NCI-H82 treated with DMSO at 0.1 percent for 48 hours (cell line): Measurements from ENCODE around the gene ALOX15B.
A peak's percentile ranks its signal among the peaks of the same experiment; 100 is the strongest.

Experiments
- DNase-seq: peaks from one replicate; lab custom pipeline; 2025; ENCODE audit not compliant: unreplicated experiment; lab: John Stamatoyannopoulos, UW

Gene ALOX15B

DNA sequence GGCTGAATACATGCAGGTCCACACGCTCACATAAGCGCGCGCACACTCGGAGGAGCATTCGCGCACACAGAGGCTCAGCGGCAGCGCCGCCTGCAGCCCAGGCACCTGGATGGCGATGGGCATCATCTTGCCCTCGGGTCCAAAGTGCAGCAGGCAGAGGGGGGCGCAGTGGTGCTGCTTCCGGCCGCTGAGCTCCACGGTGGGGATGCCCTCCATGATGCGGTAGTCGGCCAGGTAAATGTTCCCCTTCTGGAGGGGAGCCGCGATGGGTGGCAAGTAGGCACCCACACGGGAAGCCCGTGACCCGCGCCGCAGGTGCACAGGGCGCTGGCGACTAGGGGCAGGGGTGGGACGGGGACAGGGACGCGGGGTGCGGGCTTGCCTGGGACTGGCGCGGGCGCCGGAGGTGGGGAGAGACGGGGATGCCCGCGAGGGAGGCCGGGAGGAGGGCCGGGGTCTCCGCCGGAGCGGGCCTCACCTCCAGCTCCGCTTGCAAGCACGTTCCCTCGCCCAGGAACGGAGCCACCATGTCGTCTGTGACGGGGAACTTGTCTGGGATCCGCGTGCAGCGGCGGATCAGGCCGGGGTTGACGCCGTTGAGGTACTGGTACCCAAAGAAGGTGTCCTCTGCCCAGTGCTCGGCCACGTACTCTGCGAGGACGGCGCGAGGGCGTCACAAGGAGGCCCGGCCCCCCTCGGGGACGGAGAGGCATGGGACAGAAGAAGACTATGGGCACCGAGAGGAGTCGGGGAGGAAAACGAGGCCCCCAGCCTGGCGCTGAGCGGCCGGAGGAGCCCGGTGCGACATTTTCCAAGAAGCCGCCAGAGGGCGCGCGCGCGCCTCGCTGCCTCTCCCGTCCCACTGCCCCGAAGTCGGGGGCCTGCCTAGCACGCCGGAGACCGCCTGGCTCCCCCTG lies 40.7 kb downstream of the ALOX15B start:
- peak; percentile 74 for DNase-seq

- no peak for DNase-seq
Measured at GRCh38 chr17:8080208-8080798, 41.4 kb downstream of the ALOX15B start.

- DNase-seq = no peak
Measured at GRCh38 chr17:8080799-8081219, 42.0 kb downstream of the ALOX15B start.

- no peak for DNase-seq
Measured at GRCh38 chr17:8081876-8082275, 43.0 kb downstream of the ALOX15B start.

DNA sequence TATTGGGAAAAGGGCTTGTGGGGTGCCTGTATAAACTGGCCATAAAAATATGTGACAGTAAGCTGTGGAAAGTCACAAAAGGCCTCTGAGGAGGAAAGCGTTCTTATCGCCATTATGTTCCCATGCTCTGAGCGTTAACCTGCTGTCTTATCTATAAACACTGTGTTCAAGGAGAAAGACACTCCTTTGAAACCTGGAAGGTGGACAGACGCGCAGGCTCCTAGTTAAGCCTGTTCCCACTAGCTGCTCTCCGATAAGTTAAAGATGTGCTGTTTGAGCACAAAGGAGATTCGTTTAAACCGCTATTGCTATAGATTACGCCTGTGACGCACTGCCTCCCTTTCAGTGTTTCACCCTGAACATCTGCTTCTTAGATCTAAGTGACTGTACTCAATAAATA lies 43.4 kb downstream of the ALOX15B start:
- DNase-seq = no peak

DNA sequence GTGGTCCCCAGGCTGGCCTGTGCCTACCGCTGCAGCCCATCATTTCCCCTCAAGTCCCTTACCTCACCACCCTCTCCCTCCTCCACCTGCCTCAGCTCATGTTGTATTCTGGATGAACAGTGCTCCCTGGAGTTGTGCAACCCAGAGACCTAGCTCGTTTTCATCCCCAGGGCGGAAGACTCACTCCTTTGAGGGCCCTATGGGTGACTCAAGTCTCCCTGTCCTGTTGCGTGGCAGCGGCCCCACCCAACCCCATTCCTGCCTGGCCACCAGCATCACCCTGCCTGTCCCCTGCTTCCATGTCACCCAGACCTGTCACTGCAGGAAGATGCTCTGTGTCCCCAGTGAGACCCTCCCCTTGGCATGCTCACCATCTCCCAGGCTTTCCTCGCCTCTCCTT lies 45.4 kb downstream of the ALOX15B start:
- DNase-seq = no peak

DNA sequence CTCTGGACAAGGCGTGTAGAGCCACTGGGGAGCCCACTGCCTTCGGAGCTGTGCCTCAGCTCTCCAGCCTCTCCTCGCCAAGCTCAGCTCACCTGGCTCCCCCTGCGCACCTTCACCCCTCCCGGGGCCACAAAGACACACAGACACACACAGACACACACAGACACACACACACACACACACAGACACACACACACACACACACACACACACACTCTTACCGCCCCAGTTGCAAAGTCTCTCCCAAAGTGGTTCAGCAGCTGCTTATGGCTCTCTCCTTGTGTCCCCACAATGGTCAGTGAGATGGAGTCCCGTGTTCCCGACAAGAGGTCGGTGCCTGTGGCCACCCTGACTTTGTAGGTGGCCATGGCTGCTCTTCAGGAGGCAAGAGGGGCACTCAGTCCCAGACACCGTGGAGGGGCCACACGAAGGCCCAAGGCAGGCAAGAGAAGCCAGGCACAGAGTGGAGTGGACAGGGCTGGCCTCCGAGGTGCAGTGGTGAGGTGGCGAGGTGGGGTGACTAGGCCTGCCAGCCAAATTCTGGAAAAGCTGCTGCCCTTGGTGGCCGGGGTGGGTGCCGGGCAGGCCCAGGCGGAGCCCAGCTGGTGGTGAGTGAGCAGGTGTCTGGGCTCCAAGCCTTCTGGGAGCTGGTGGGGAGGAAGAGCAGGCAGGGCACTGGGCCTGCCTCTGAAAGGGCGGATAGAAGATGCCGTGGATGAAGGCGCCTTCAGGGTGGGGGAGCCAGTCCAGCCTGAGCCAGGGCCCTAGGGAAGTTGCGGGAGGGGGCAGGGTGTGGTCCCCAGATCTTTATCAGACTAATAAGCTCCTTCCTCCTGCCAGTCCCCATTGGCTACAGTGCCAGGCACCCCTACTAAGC lies 48.5 kb downstream of the ALOX15B start, which contains the start of gene ALOX12B:
Gene ALOX12B (minus strand): TSS at position 642 of the 877 bp plus-strand sequence. CDS start 274 bp downstream, at position 368.
- DNase-seq = no peak

DNA sequence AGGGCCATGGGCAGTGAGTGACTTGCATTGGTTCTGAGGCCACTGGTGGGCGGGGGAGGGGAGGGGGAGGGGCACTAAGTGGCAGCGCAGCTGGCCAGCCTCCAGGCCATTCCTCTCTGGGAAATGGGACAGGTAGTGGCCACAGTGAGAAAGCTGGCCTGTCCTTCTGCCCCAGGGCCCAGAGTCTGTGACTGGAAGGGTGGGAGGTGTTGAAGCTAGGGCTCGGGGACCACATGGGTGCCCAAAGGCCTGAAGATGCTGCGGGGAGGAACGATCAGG lies 49.0 kb downstream of the ALOX15B start:
- DNase-seq = no peak

DNA sequence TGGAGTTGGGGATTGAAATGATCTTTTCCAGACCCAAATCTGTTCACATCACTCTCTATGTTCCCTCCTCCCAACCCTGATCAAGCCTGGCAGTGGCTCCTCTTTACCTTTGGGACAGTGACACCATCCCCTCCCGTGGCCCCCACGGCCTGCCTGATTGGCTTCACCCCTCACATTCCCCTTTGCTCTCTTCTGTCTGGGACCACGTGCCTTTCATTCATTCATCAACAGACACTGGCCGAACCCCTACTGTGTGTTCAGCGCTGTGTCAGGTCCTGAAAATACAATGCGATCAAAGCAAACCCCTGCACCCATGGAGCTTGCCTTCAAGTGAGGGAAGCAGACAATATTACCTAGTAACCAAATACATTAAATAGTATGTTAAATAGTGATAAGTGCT lies 50.9 kb downstream of the ALOX15B start:
- no peak for DNase-seq

- DNase-seq = no peak
Measured at GRCh38 chr17:8091033-8091687, 52.3 kb downstream of the ALOX15B start.

DNA sequence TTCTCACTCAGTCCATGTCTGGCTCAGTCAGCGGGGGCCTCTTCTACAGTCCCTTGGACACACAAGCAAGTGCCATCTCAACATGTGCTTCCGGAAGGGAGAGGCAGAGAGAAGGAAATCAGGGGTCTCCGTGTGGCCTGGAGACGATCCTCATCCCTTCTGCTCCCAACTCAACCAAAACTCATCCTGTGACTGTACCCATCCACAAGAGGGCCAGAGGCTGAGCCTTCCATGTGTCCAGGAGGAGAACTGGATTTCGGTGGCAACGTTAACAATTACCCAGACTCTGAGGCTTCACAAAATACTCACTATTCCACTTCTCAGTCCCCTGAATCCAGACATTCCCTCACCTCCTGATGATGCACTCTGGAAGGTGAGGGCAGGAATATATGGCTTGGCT lies 56.5 kb downstream of the ALOX15B start:
- no peak for DNase-seq

- DNase-seq = no peak
Measured at GRCh38 chr17:8096541-8096940, 57.7 kb downstream of the ALOX15B start.
